Measurements from ENCODE around the gene DISP3.

DISP3 gene

DNA sequence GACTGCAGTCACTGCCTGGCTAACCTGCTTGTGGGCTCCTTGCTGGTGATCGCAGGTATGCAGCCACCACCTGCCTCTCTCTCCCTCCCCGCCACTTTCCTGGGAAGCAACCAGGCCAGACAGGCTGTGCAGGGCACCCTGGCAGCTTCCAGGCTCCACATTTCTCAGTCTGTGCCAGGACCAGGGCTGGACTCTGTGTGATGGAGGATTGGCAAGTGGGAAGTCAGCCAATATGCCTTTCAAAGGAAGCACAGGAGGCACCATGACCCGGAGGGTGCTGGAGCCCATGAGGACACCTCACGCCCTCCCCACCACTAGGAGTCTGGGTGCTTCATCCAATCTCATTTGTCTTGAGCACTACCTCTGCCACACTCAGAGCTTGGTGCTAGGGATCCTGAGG, 15.8 kb upstream of the DISP3 start:
- H3K4me1 ChIP-seq (ENCODE audit: control insufficient read depth, insufficient read depth, low read length): no peaks in the 10 kb centered on the region
- peaks cover 54% of the 10 kb centered on the region for H3K27me3 ChIP-seq (replicated peaks; ENCODE audit: control insufficient read depth, insufficient read depth, low read length)
- H3K36me3 ChIP-seq (ENCODE audit: control insufficient read depth, insufficient read depth, low read length, severe bottlenecking): no peaks in the 10 kb centered on the region
- H3K9ac ChIP-seq (ENCODE audit: low read length): no peak overlapping the region
- no peak overlapping the region for H3K4me3 ChIP-seq (ENCODE audit: low read length)
- no peaks in the 10 kb centered on the region for H3K9me3 ChIP-seq (ENCODE audit: control insufficient read depth, low read length)
- no peak for DNase-seq (ENCODE audit: low read depth)

DNA sequence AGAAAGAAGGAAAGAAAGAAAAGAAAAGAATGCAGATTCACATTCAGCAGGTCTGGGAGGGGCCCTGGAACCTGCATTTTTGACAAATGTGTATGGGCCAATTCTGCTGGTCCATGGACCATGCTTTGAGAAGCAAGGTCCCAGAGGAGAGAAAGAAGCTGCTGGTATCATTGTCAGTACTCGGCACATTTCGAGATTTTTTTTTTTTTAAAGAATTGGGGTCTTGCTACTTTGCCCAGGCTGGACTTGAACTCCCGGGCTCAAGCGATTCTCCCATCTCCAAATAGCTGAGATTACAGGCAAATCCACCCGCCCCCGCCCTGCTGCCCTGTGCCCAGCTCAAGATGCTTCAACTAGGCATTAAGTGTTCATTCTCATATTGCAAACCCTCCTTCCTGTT, 13.6 kb upstream of the DISP3 start:
- no peak for DNase-seq (ENCODE audit: low read depth)
- Histone ChIP-seq H3K9ac (ENCODE audit: low read length) (no peak overlapping the region), H3K4me1 (ENCODE audit: control insufficient read depth, insufficient read depth, low read length) (no peaks in the 10 kb centered on the region), H3K4me3 (ENCODE audit: low read length) (no peak overlapping the region), H3K36me3 (ENCODE audit: control insufficient read depth, insufficient read depth, low read length, severe bottlenecking) (no peaks in the 10 kb centered on the region), H3K9me3 (ENCODE audit: control insufficient read depth, low read length) (no peaks in the 10 kb centered on the region), H3K27me3 (replicated peaks; ENCODE audit: control insufficient read depth, insufficient read depth, low read length) (peaks cover 54% of the 10 kb centered on the region)

DNA sequence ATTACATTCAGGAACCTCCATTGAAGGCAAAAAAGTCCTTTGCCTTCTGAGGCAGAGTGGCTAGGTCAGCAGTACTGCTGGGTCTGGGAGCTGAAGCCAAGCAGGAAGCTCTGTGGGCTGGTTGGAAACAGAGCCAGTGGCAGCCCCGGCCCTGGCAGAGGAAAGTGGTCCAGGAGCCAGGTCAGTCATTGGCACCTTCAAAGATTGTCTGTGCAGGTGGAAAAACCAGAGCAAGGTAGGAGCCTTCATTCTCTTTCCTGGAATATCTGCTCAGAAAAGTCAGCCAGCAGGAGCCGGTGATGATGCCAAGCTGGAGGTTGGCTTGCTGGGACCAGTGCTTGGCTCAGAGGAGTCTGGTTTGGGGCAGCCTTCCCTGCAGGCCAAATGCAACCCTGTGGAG, 12.5 kb upstream of the DISP3 start:
- no peaks in the 10 kb centered on the region for H3K9me3 ChIP-seq (ENCODE audit: control insufficient read depth, low read length)
- no peak for DNase-seq (ENCODE audit: low read depth)
- no peaks in the 10 kb centered on the region for H3K4me1 ChIP-seq (ENCODE audit: control insufficient read depth, insufficient read depth, low read length)
- H3K36me3 ChIP-seq (ENCODE audit: control insufficient read depth, insufficient read depth, low read length, severe bottlenecking): no peaks in the 10 kb centered on the region
- H3K4me3 ChIP-seq (ENCODE audit: low read length): no peak overlapping the region
- H3K9ac ChIP-seq (ENCODE audit: low read length): no peak overlapping the region
- H3K27me3 ChIP-seq (replicated peaks; ENCODE audit: control insufficient read depth, insufficient read depth, low read length): peaks cover 48% of the 10 kb centered on the region

DNA sequence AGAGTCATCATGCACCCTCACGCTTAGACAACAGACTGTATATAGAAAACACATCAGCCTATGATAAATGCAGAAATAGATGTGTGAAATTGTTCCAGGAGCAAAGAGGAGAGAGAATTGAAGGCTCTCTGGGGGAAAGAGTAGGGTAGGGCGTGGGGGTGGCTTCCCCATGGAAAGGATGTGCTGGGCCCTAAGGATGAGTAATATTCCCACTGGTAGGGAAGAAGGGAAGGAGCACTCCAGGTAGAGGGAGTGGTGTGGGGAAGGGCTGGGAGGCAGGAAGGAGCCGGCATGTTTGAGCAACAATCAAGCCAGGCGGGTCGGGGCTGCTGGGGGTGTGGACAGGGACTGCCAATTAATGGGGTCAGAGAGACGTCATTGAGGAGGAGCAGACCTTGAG, 10.1 kb upstream of the DISP3 start:
- DNase-seq (ENCODE audit: low read depth): no peak
- no peaks in the 10 kb centered on the region for H3K9me3 ChIP-seq (ENCODE audit: control insufficient read depth, low read length)
- H3K4me1 ChIP-seq (ENCODE audit: control insufficient read depth, insufficient read depth, low read length): no peaks in the 10 kb centered on the region
- no peaks in the 10 kb centered on the region for H3K36me3 ChIP-seq (ENCODE audit: control insufficient read depth, insufficient read depth, low read length, severe bottlenecking)
- no peak overlapping the region for H3K4me3 ChIP-seq (ENCODE audit: low read length)
- H3K27me3 ChIP-seq (replicated peaks; ENCODE audit: control insufficient read depth, insufficient read depth, low read length): peaks cover 32% of the 10 kb centered on the region
- no peak overlapping the region for H3K9ac ChIP-seq (ENCODE audit: low read length)

DNA sequence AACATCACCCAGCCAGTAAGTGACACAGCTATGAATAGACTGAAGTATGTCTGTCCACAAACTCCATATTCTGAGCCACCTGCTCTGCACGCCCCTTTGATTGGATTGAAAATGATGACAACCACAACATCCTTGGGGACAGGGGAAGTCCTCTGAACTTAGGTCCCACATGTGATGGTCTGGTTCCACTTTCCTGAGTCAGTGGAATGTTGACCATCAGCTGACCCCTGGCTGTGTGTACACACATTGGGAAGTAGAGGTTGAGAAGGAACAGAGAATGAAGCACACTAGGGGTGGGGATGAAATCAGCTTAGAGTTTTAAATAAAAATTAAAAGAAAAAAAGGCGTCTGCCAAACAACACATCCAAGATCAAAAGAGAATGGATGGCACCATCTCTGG, 8.0 kb upstream of the DISP3 start:
- Histone ChIP-seq H3K4me1 (ENCODE audit: control insufficient read depth, insufficient read depth, low read length) (no peaks in the 10 kb centered on the region), H3K36me3 (ENCODE audit: control insufficient read depth, insufficient read depth, low read length, severe bottlenecking) (no peaks in the 10 kb centered on the region), H3K9ac (ENCODE audit: low read length) (no peak overlapping the region), H3K4me3 (ENCODE audit: low read length) (no peak overlapping the region), H3K27me3 (replicated peaks; ENCODE audit: control insufficient read depth, insufficient read depth, low read length) (peaks cover 44% of the 10 kb centered on the region), H3K9me3 (ENCODE audit: control insufficient read depth, low read length) (no peaks in the 10 kb centered on the region)
- no peak for DNase-seq (ENCODE audit: low read depth)

DNA sequence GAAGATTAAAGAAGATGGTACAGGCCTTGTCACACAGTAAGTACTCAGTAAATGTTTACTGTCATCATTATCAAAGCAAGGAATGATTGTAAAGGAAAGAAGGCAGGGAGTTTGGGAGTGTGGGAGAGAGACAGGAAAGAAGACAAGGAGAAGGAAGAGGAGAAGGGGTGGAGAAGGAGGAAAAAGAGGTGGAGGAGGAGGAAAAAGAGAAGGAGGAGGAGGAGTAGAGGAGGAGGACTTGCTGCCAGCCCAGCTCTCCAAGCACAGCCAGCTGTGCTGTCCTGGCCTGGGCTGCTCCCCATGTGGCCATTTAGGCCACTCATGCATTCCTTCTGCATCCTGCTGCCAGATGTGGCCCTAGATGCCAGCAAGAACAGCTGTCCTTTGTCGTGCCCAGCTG, 7.5 kb upstream of the DISP3 start:
- no peaks in the 10 kb centered on the region for H3K4me1 ChIP-seq (ENCODE audit: control insufficient read depth, insufficient read depth, low read length)
- no peaks in the 10 kb centered on the region for H3K9me3 ChIP-seq (ENCODE audit: control insufficient read depth, low read length)
- no peaks in the 10 kb centered on the region for H3K36me3 ChIP-seq (ENCODE audit: control insufficient read depth, insufficient read depth, low read length, severe bottlenecking)
- peaks cover 50% of the 10 kb centered on the region for H3K27me3 ChIP-seq (replicated peaks; ENCODE audit: control insufficient read depth, insufficient read depth, low read length)
- H3K9ac ChIP-seq (ENCODE audit: low read length): no peak overlapping the region
- H3K4me3 ChIP-seq (ENCODE audit: low read length): no peak overlapping the region
- DNase-seq (ENCODE audit: low read depth): no peak

DNA sequence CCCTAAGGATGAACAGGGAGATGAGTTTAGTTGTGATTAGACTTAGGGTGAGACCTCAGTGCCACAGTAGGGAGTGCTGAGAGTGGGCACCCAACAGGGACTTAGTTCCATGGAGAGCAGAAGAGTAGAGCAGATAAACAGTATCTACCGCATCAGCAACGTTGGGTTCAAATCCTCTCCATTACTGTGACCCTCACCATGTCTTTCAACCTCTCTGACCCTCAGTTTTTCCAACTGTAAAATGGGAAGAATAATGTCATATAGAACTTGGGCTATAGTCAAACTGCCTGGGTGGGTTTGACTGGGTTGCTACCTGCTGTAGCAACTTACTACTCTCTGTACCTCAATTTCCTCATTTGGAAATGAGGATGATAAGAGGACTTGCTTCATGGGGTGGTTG, 6.7 kb upstream of the DISP3 start:
- Histone ChIP-seq H3K4me3 (ENCODE audit: low read length) (no peak overlapping the region), H3K9me3 (ENCODE audit: control insufficient read depth, low read length) (no peaks in the 10 kb centered on the region), H3K9ac (ENCODE audit: low read length) (no peak overlapping the region), H3K36me3 (ENCODE audit: control insufficient read depth, insufficient read depth, low read length, severe bottlenecking) (no peaks in the 10 kb centered on the region), H3K4me1 (ENCODE audit: control insufficient read depth, insufficient read depth, low read length) (no peaks in the 10 kb centered on the region), H3K27me3 (replicated peaks; ENCODE audit: control insufficient read depth, insufficient read depth, low read length) (peaks cover 57% of the 10 kb centered on the region)
- DNase-seq (ENCODE audit: low read depth): no peak

DNA sequence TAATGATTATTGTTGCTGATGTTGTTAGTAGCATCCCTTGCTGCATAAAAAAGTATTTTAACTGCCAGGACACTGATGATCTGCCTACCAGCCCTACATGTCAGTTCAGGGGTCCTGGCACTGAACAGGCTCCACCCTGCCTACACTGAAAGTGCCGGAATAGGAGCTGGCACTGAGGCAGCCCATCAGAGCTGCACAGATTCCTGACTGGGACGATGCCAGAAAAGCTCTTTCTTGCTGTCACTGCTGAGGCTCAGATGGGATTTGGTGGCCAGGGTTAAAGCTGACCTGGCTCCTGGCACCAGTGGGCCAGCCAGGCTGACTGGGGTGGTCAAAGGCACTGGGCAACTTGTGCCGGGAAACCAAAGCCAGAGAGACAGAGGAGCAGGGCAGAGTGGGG, 6.2 kb upstream of the DISP3 start:
- H3K36me3 ChIP-seq (ENCODE audit: control insufficient read depth, insufficient read depth, low read length, severe bottlenecking): no peaks in the 10 kb centered on the region
- H3K9me3 ChIP-seq (ENCODE audit: control insufficient read depth, low read length): no peaks in the 10 kb centered on the region
- no peak for DNase-seq (ENCODE audit: low read depth)
- no peaks in the 10 kb centered on the region for H3K4me1 ChIP-seq (ENCODE audit: control insufficient read depth, insufficient read depth, low read length)
- H3K4me3 ChIP-seq (ENCODE audit: low read length): no peak overlapping the region
- H3K9ac ChIP-seq (ENCODE audit: low read length): no peak overlapping the region
- peaks cover 61% of the 10 kb centered on the region for H3K27me3 ChIP-seq (replicated peaks; ENCODE audit: control insufficient read depth, insufficient read depth, low read length)

DNA sequence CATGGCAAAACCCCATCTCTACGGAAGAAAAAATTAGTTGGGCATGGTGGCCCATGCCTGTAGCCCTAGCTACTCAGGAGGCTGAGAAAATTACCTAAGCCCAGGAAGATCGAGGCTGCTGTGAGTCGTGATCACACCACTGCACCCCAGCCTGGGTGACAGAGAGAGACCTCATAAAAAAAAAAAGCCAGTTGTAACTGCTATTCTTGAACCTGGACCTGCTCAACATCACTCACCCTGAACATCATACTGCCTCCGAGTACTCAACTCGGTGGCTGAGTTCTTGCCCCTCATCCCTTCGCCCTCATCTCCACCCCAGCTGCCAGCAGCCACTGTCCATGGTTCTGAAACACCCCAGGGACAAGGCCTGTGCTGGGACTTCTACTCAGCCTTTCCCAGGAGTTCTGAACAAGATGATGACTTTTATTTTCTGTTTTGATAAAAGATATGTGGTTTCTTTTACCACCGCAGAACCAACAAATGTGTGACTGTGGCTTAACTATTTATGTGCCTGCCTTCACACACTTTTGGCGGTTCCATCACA, 5.4 kb upstream of the DISP3 start:
- Histone ChIP-seq H3K9me3 (ENCODE audit: control insufficient read depth, low read length) (no peaks in the 10 kb centered on the region), H3K4me3 (ENCODE audit: low read length) (no peak overlapping the region), H3K9ac (ENCODE audit: low read length) (no peak overlapping the region), H3K36me3 (ENCODE audit: control insufficient read depth, insufficient read depth, low read length, severe bottlenecking) (no peaks in the 10 kb centered on the region), H3K27me3 (replicated peaks; ENCODE audit: control insufficient read depth, insufficient read depth, low read length) (peaks cover 61% of the 10 kb centered on the region), H3K4me1 (ENCODE audit: control insufficient read depth, insufficient read depth, low read length) (no peaks in the 10 kb centered on the region)
- peak; percentile 20 for DNase-seq (ENCODE audit: low read depth)

DNA sequence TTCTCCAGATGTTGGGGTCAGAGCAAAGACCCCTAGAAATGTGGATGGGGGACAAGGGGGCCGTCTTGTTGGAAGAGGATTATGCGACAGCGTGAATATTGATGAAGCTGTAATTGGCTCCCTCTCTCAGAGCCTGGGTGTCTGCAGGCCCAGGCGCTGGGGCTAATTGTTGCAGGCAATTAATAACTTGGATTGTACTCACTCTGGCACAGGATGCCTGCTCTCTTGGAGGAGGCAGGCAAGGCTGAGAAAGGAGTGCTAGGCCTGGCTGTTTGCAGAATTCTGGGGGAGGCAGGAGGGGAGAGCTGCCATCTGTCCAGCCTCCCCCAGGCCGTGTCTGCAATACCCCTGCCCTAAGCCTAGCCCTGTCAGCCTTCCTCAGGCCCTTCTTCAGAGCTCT, 4.1 kb upstream of the DISP3 start:
- Histone ChIP-seq H3K9ac (ENCODE audit: low read length) (no peak overlapping the region), H3K9me3 (ENCODE audit: control insufficient read depth, low read length) (no peaks in the 10 kb centered on the region), H3K4me3 (ENCODE audit: low read length) (no peak overlapping the region), H3K36me3 (ENCODE audit: control insufficient read depth, insufficient read depth, low read length, severe bottlenecking) (no peaks in the 10 kb centered on the region), H3K4me1 (ENCODE audit: control insufficient read depth, insufficient read depth, low read length) (no peaks in the 10 kb centered on the region), H3K27me3 (replicated peaks; ENCODE audit: control insufficient read depth, insufficient read depth, low read length) (peaks cover 54% of the 10 kb centered on the region)
- no peak for DNase-seq (ENCODE audit: low read depth)

DNA sequence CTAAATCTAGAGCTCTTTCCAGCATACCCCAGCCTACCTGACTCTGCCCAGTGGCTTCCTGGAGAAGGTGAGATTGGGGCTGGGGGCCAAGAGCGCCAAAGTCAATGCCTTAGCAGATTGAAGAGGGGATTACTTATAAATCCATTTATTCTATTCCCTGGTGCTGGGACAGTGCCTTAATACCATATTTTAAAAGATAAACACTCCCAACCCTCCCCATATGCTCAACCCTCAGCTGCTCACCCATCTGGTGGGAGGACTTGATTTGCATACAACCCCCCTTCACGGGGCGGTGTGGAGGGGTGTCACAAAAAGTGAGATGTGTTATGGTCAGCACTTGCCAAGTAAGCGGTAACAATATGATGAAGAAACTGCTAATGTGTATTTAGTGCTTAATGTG, 3.2 kb upstream of the DISP3 start:
- no peaks in the 10 kb centered on the region for H3K36me3 ChIP-seq (ENCODE audit: control insufficient read depth, insufficient read depth, low read length, severe bottlenecking)
- H3K9ac ChIP-seq (ENCODE audit: low read length): no peak overlapping the region
- H3K27me3 ChIP-seq (replicated peaks; ENCODE audit: control insufficient read depth, insufficient read depth, low read length): peaks cover 63% of the 10 kb centered on the region
- H3K9me3 ChIP-seq (ENCODE audit: control insufficient read depth, low read length): no peaks in the 10 kb centered on the region
- H3K4me3 ChIP-seq (ENCODE audit: low read length): no peak overlapping the region
- DNase-seq (ENCODE audit: low read depth): no peak
- H3K4me1 ChIP-seq (ENCODE audit: control insufficient read depth, insufficient read depth, low read length): no peaks in the 10 kb centered on the region

DNA sequence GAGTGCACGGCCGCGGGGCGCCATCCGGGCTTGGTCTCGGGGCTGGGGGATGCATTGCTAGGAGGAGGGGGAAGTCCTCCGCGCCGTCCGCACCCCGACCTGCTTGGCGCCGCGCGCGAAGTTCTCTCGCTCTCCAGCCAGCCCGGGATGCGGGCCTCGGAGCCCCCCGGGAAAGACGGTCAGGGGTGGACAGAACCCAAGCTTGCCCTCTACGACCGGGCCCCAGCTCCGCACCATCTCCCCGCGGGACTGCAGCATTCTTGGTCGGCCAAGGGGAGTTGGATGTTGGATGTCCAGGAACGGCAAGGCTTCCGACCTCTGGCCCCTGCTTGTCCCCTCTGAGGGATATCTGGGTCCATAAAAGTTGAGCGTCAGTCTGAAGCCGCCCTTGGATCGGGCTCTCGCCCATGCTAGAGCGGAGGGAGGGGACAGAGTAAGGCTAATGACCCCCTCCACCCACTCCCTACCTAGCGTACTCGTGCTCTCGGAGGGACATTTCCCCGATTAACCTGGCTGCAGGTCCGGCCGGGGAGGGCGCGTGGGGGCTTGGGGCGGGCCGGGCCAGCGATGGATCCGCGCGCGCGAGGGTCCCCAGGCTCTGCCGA, 522 bp downstream of the DISP3 start:
- DNase-seq (ENCODE audit: low read depth): no peak
- H3K4me3 ChIP-seq (ENCODE audit: low read length): peak overlapping the region; percentile 74
- H3K27me3 ChIP-seq (replicated peaks; ENCODE audit: control insufficient read depth, insufficient read depth, low read length): peaks cover 75% of the 10 kb centered on the region
- no peaks in the 10 kb centered on the region for H3K4me1 ChIP-seq (ENCODE audit: control insufficient read depth, insufficient read depth, low read length)
- no peaks in the 10 kb centered on the region for H3K9me3 ChIP-seq (ENCODE audit: control insufficient read depth, low read length)
- H3K36me3 ChIP-seq (ENCODE audit: control insufficient read depth, insufficient read depth, low read length, severe bottlenecking): no peaks in the 10 kb centered on the region
- no peak overlapping the region for H3K9ac ChIP-seq (ENCODE audit: low read length)

All from adipocyte (in vitro differentiated cells).